Measurements from ENCODE around the gene RADIL.
"Not testable (repeated sequence)": the region's sequence is repeated elsewhere in the genome, so short reads cannot be mapped to it uniquely, and the experiment has no call there.

The RADIL gene

DNA sequence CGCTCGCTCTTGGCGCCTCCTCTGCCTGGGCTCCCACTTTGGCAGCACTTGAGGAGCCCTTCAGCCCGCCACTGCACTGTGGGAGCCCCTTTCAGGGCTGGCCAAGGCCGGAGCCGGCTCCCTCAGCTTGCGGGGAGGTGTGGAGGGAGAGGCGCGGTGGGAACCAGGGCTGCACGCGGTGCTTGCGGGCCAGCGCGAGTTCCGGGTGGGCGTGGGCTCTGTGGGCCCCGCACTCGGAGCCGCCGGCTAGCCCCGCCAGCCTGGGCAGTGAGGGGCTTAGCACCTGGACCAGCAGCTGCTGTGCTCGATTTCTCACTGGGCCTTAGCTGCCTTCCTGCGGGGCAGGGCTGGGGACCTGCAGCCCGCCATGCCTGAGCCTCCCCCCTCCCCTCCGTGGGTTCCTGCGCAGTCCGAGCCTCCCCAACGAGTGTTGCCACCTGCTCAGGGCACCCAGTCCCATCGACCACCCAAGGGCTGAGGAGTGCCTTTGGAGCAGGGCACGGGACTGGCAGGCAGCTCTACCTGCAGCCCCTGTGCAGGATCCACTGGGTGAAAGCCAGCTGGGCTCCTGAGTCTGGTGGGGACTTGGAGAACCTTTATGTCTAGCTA, 90.0 kb downstream of the RADIL start:
- not testable (repeated sequence) for H3K9me3 Mint-ChIP-seq (ENCODE audit: low read depth); H3K4me1 Mint-ChIP-seq (ENCODE audit: low read depth); H3K36me3 Mint-ChIP-seq; H3K27me3 Mint-ChIP-seq; H3K4me3 Mint-ChIP-seq; H3K27ac Mint-ChIP-seq

GRCh38 chr7:4792537-4793126, 90.9 kb downstream of the RADIL start:
- Mint-ChIP-seq H3K27ac (no peak overlapping the region), H3K36me3 (no peaks in the 10 kb centered on the region), H3K4me3 (no peak overlapping the region), H3K27me3 (no peaks in the 10 kb centered on the region), H3K9me3 (ENCODE audit: low read depth) (no peaks in the 10 kb centered on the region), H3K4me1 (ENCODE audit: low read depth) (peaks cover 4% of the 10 kb centered on the region)

- H3K36me3 Mint-ChIP-seq, result no peaks in the 10 kb centered on the region
- H3K27me3 Mint-ChIP-seq, result no peaks in the 10 kb centered on the region
- H3K27ac Mint-ChIP-seq, result no peak overlapping the region
- H3K4me1 Mint-ChIP-seq (ENCODE audit: low read depth), result peaks cover 4% of the 10 kb centered on the region
- H3K4me3 Mint-ChIP-seq, result peak overlapping the region; percentile 17
- no peaks in the 10 kb centered on the region for H3K9me3 Mint-ChIP-seq (ENCODE audit: low read depth)
Measured at GRCh38 chr7:4791738-4792536, 91.6 kb downstream of the RADIL start.

DNA sequence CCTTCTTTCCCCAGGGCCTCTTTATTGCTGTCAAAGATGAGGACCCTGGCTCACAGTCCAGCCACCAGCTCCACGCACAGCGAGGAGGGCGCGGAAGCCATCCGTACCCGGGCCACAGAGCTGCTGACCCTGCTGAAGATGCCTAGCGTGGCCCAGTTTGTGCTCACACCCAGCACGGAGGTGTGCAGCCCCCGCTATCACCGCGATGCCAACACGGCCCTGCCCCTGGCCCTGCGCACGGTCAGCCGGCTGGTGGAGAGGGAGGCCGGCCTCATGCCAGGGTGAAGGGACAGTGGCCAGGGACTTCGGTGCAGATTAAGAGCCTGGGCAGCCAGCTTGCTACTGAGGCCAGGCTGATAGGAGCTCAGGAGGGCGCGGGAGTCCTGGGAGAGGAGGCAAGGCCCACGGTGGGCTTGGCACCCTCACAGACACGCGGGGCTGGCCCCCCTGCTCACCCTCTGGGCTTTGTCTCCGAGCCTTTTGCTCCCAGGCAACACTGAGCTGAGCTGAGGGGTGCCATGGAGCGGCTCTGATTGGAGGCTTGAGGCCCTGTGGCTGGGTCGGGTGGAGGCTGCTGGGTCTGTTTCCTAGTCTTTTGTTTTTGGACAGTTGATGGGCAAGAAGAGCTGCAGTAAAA, 92.3 kb downstream of the RADIL start:
- H3K27ac Mint-ChIP-seq, result no peak overlapping the region
- H3K4me3 Mint-ChIP-seq, result peak overlapping the region; percentile 17
- H3K4me1 Mint-ChIP-seq (ENCODE audit: low read depth), result peaks cover 4% of the 10 kb centered on the region
- H3K9me3 Mint-ChIP-seq (ENCODE audit: low read depth), result no peaks in the 10 kb centered on the region
- no peaks in the 10 kb centered on the region for H3K27me3 Mint-ChIP-seq
- H3K36me3 Mint-ChIP-seq, result no peaks in the 10 kb centered on the region

DNA sequence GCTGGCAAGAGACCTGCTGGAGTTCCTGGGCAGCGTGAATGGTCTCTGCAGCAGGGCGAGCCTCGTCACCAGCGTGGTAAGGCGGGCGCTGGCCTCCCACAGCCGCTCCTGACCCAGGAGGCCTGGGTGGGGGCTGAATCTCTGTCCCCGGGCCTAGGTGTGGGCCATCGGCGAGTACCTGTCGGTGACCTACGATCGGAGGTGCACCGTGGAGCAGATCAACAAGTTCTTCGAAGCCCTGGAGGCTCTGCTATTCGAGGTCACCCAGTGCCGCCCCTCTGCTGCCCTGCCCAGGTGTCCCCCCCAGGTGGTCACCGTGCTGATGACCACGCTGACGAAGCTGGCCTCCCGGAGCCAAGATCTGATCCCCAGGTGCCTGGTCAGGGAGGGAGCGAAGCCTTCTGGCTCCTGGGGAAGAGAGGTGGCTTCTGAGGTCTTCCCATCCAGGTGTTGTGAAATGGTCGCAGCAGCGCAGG, 93.0 kb downstream of the RADIL start:
- Mint-ChIP-seq H3K27me3 (no peaks in the 10 kb centered on the region), H3K27ac (no peak overlapping the region), H3K4me3 (no peak overlapping the region), H3K4me1 (ENCODE audit: low read depth) (peaks cover 4% of the 10 kb centered on the region), H3K36me3 (no peaks in the 10 kb centered on the region), H3K9me3 (ENCODE audit: low read depth) (no peaks in the 10 kb centered on the region)

- no peaks in the 10 kb centered on the region for H3K36me3 Mint-ChIP-seq
- H3K9me3 Mint-ChIP-seq (ENCODE audit: low read depth), result no peaks in the 10 kb centered on the region
- H3K27ac Mint-ChIP-seq, result no peak overlapping the region
Measured at GRCh38 chr7:4790078-4790465, 93.4 kb downstream of the RADIL start.

DNA sequence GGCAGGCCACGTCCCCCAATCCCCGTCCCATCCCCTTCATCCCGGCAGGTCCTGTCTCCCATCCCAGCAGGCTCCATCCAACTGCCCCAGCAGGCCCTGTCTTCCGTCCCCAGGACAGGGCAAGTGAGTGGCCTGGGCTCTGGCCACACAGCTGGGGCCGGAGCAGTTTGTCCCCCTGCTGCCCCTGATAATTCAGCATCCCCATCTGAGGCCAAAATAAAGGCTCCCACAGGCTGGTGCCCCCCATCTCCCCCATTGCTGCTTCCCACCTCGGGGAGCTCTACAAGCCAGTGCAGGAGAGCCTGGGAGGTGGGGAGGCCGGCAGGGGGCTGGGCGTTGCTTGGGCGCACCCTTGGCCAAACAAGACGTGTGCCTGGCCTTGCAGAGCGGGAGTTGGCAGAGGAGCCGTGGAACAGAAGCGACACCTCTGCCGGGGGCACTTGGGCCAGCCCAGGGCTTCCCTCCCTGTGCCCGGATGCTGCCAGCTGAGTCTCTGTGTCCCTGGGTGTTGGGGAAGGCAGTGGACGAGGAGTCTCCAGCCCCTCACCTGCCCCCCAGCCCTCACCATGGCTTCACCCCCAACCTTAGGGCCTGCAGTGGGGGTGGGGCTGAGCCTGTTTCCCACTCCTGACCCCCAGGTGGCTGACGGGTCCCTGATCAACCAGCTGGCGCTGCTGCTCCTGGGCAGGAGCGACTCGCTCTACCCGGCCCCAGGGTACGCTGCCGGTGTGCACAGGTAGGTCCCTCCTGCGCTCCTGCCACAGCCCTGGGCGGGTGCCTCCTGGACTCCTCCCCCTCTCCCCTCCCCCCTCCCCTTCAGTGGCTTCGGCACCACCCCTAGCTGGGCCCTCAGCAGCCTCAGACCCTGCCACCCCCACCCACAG, 94.1 kb downstream of the RADIL start:
- Mint-ChIP-seq H3K4me1 (ENCODE audit: low read depth) (peaks cover 2% of the 10 kb centered on the region), H3K27ac (no peak overlapping the region), H3K36me3 (no peaks in the 10 kb centered on the region), H3K9me3 (ENCODE audit: low read depth) (no peaks in the 10 kb centered on the region), H3K27me3 (no peaks in the 10 kb centered on the region), H3K4me3 (no peak overlapping the region)

More at GRCh38 chr7:4790078-4790465, 93.4 kb downstream of the RADIL start:
- Mint-ChIP-seq H3K4me3 (no peak overlapping the region), H3K4me1 (ENCODE audit: low read depth) (peaks cover 4% of the 10 kb centered on the region), H3K27me3 (no peaks in the 10 kb centered on the region)

- Mint-ChIP-seq H3K4me3 (no peak overlapping the region), H3K36me3 (no peaks in the 10 kb centered on the region), H3K9me3 (ENCODE audit: low read depth) (no peaks in the 10 kb centered on the region), H3K27ac (no peak overlapping the region), H3K4me1 (ENCODE audit: low read depth) (no peaks in the 10 kb centered on the region), H3K27me3 (no peaks in the 10 kb centered on the region)
Measured at GRCh38 chr7:4788627-4789189, 94.8 kb downstream of the RADIL start.

GRCh38 chr7:4787947-4788626, 95.4 kb downstream of the RADIL start:
- H3K36me3 Mint-ChIP-seq, result no peaks in the 10 kb centered on the region
- H3K27me3 Mint-ChIP-seq, result no peaks in the 10 kb centered on the region
- H3K27ac Mint-ChIP-seq, result peak overlapping the region; percentile 41
- no peak overlapping the region for H3K4me3 Mint-ChIP-seq
- no peaks in the 10 kb centered on the region for H3K9me3 Mint-ChIP-seq (ENCODE audit: low read depth)
- no peaks in the 10 kb centered on the region for H3K4me1 Mint-ChIP-seq (ENCODE audit: low read depth)

DNA sequence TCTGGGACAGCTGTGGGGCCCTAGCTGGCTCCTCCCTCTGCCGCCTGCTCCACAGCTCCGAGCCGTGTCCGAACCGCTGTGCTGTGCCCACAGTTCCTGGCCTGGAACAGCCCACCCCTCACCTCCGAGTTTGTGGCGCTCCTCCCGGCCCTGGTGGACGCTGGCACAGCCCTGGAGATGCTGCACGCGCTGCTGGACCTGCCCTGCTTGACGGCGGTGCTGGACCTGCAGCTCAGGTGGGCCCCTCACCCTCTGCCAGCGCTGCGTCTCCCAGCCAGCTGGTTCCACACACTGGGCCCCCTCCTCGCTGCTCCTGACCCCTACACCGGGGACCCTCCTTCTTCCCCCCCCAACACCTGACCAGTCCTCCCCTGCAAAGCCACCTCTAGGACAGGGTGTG, 96.0 kb downstream of the RADIL start:
- Mint-ChIP-seq H3K36me3 (no peaks in the 10 kb centered on the region), H3K4me3 (no peak overlapping the region), H3K4me1 (ENCODE audit: low read depth) (no peaks in the 10 kb centered on the region)

DNA sequence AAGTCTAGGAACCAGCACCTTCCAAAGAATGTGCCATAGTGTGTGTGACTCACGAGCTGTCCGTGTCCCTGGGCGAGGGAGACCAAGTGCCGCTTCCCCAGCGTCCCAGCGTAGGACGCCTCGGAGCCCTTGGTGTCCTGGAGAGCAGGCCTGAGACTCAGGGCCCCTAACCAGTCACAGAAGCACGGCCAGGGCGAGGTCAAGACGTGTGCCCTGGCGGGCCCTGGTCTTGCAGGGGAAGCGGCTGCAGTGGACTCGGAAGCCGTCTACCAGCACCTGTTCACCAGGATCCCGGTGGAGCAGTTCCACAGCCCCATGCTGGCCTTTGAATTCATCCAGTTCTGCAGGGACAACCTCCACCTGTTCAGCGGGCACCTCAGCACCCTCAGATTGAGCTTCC, 97.5 kb downstream of the RADIL start:
- Mint-ChIP-seq H3K4me1 (ENCODE audit: low read depth) (no peaks in the 10 kb centered on the region), H3K36me3 (no peaks in the 10 kb centered on the region), H3K4me3 (no peak overlapping the region), H3K27ac (no peak overlapping the region), H3K27me3 (no peaks in the 10 kb centered on the region), H3K9me3 (ENCODE audit: low read depth) (no peaks in the 10 kb centered on the region)

More for the DNA sequence above, 96.0 kb downstream of the RADIL start:
- Mint-ChIP-seq H3K27ac (peak overlapping the region; percentile 41), H3K9me3 (ENCODE audit: low read depth) (no peaks in the 10 kb centered on the region), H3K27me3 (no peaks in the 10 kb centered on the region)

DNA sequence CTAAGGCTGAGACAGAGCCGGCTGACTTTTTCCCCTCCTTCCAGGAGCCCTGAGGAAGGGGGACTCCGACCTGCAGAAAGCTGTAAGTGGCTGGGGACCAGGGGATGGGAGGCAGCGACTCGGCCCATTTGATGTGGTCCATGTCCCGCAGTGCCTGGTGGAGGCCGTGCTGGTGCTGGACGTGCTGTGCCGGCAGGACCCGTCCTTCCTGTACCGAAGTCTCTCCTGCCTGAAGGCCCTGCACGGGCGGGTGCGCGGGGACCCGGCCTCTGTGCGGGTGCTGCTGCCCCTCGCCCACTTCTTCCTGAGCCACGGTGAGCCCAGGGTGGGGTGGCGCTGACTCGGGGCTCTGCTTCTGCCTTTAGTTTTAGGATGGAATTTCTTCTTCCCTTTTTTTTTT, 98.1 kb downstream of the RADIL start:
- no peaks in the 10 kb centered on the region for H3K27me3 Mint-ChIP-seq
- no peaks in the 10 kb centered on the region for H3K4me1 Mint-ChIP-seq (ENCODE audit: low read depth)
- H3K36me3 Mint-ChIP-seq, result no peaks in the 10 kb centered on the region
- H3K9me3 Mint-ChIP-seq (ENCODE audit: low read depth), result no peaks in the 10 kb centered on the region
- no peak overlapping the region for H3K27ac Mint-ChIP-seq
- no peak overlapping the region for H3K4me3 Mint-ChIP-seq

- Mint-ChIP-seq H3K36me3 (no peaks in the 10 kb centered on the region), H3K27me3 (no peaks in the 10 kb centered on the region), H3K4me3 (no peak overlapping the region), H3K27ac (no peak overlapping the region), H3K4me1 (ENCODE audit: low read depth) (peaks cover 2% of the 10 kb centered on the region), H3K9me3 (ENCODE audit: low read depth) (no peaks in the 10 kb centered on the region)
Measured at GRCh38 chr7:4784799-4785198, 98.7 kb downstream of the RADIL start.

Data from activated naive CD8-positive, alpha-beta T cell (primary cell).